Midbrain (tissue), 1 donor: ENCODE results near the gene AGBL1.

Source experiments
- DNase-seq: peaks from one replicate; lab custom pipeline; 2025; lab: John Stamatoyannopoulos, UW

The AGBL1 gene

GRCh38 chr15:86711476-86711875, 631.8 kb downstream of the AGBL1 start:
- no peak for DNase-seq

- no peak for DNase-seq
These were observed 634.6 kb downstream of the AGBL1 start for GRCh38 chr15:86714241-86714640.

- DNase-seq, result no peak
These were observed 646.0 kb downstream of the AGBL1 start for GRCh38 chr15:86725628-86726027.

GRCh38 chr15:86735247-86736040, 655.8 kb downstream of the AGBL1 start:
- DNase-seq, result no peak

GRCh38 chr15:86741917-86742316, 662.2 kb downstream of the AGBL1 start:
- DNase-seq, result no peak

GRCh38 chr15:86743283-86743903, 663.7 kb downstream of the AGBL1 start:
- no peak for DNase-seq

GRCh38 chr15:86744198-86744780, 664.6 kb downstream of the AGBL1 start:
- DNase-seq, result no peak

GRCh38 chr15:86751116-86751515, 671.4 kb downstream of the AGBL1 start:
- no peak for DNase-seq

- no peak for DNase-seq
These were observed 675.2 kb downstream of the AGBL1 start for GRCh38 chr15:86754846-86755245.

- no peak for DNase-seq
These were observed 677.0 kb downstream of the AGBL1 start for GRCh38 chr15:86756688-86757087.

GRCh38 chr15:86759800-86760523, 680.3 kb downstream of the AGBL1 start:
- DNase-seq, result no peak

GRCh38 chr15:86762874-86763273, 683.2 kb downstream of the AGBL1 start:
- no peak for DNase-seq

- DNase-seq, result no peak
These were observed 684.4 kb downstream of the AGBL1 start for GRCh38 chr15:86764021-86764420.

GRCh38 chr15:86765281-86765680, 685.6 kb downstream of the AGBL1 start:
- no peak for DNase-seq

- DNase-seq, result no peak
These were observed 692.8 kb downstream of the AGBL1 start for GRCh38 chr15:86772369-86773059.

- DNase-seq, result no peak
These were observed 694.1 kb downstream of the AGBL1 start for GRCh38 chr15:86773736-86774135.

- DNase-seq, result no peak
These were observed 696.5 kb downstream of the AGBL1 start for GRCh38 chr15:86776145-86776544.

- no peak for DNase-seq
These were observed 716.9 kb downstream of the AGBL1 start for GRCh38 chr15:86796521-86796920.

- no peak for DNase-seq
These were observed 717.5 kb downstream of the AGBL1 start for GRCh38 chr15:86797135-86797534.

- no peak for DNase-seq
These were observed 719.6 kb downstream of the AGBL1 start for GRCh38 chr15:86799226-86799625.

- DNase-seq, result no peak
These were observed 722.6 kb downstream of the AGBL1 start for GRCh38 chr15:86802244-86802643.

- no peak for DNase-seq
These were observed 724.7 kb downstream of the AGBL1 start for GRCh38 chr15:86804406-86804805.
